ENCODE results near the gene ADAM10. TPM values are rescaled to one million over a fixed set of nuclear protein-coding genes. Genes with fewer than 3 reads are reported as not detected.

The ADAM10 gene
- total and polyA plus RNA-seq, 2 of the 8 experiments (the other 6 are each of a cell fraction or from before 2014, with no cell fraction given): 46.5 to 163 TPM

DNA sequence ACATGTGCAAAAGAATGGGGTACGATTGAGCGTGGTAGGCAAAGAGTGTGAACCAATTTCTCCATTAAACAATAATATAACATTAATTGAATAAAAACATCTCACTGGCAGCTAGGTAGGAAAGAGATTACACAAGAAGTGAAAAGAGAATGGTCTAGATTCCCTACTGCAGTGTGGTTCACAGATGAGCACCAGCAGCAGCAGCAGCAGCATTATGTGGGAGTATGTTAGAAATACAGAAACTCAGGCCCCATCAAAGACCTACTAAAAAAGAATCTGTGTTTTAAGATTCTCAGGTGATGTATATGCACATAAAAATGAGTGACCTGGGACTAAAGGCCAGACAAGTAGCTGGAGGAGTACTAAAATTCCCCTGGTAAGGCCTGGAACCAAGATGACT lies 118.2 kb downstream of the ADAM10 start:
- no peaks in the 10 kb centered on the region for H3K23me2 ChIP-seq (ENCODE audit: low read depth, low read length)
- no peak overlapping the region for H3K18ac ChIP-seq (ENCODE audit: extremely low read depth, low read length)
- no peaks in the 10 kb centered on the region for H3K4me1 ChIP-seq (replicated peaks in 1 of 4; ENCODE audit: control insufficient read depth in 3 of 4, insufficient read depth in 4 of 4, low read length in 3 of 4)
- no peak overlapping the region for H3K4ac ChIP-seq (replicated peaks; ENCODE audit: insufficient read length, low read depth, low read length)
- no peak overlapping the region for H3K23ac ChIP-seq (ENCODE audit: insufficient read length)
- H2BK12ac ChIP-seq (ENCODE audit: low read depth, low read length): no peak overlapping the region
- WGBS, 2 experiments (ENCODE audit: extremely low coverage in 1 of 2, insufficient coverage in 1 of 2, insufficient read length in 1 of 2, insufficient replicate concordance in 2 of 2, low coverage in 1 of 2, low lambda C conversion rate in 2 of 2, missing lambda C conversion rate in 1 of 2): 95% methylated on average over 2 of the region's 2 CpGs; no CpG with 5 or more reads in 1 of the 2 experiments
- H2AK5ac ChIP-seq (ENCODE audit: low read depth, low read length): no peak overlapping the region
- peaks cover 0 to 12% (median 5%) of the 10 kb centered on the region in 4 experiments; a peak in 4 of 8 replicates for H3K36me3 ChIP-seq (ENCODE audit: control insufficient read depth in 2 of 4, insufficient read depth in 4 of 4, low read length in 3 of 4)
- FAIRE-seq: no peak
- no peak overlapping the region for H3K14ac ChIP-seq (ENCODE audit: insufficient read length)
- no peak overlapping the region for H3K56ac ChIP-seq (replicated peaks; ENCODE audit: insufficient read length, low read depth, low read length)
- no peaks in the 10 kb centered on the region for H3K27me3 ChIP-seq (replicated peaks in 1 of 4; ENCODE audit: control insufficient read depth in 3 of 4, extremely low read depth in 1 of 4, insufficient read depth in 3 of 4, low read length in 3 of 4)
- H3K79me2 ChIP-seq (ENCODE audit: control insufficient read depth in 1 of 2, insufficient read depth in 2 of 2, low read length in 2 of 2): no peaks in the 10 kb centered on the region
- ChIA-PET POLR2A (ENCODE audit: partially characterized antibody) (no interaction called here), CTCF (ENCODE audit: partially characterized antibody) (interaction anchor here (0.6 kb wide), 1 partner anchor 9 kb away, joined by 3 read pairs; no protein-coding TSS in a partner anchor)
- no peak overlapping the region for H2BK5ac ChIP-seq (ENCODE audit: low read depth, low read length)
- no peaks in the 10 kb centered on the region for H3K9me3 ChIP-seq (ENCODE audit: insufficient read depth in 2 of 2, low read depth in 1 of 2, low read length in 1 of 2)
- H2BK120ac ChIP-seq (replicated peaks; ENCODE audit: low read depth, low read length): no peak overlapping the region
- no peak for DNase-seq (ENCODE audit: low read depth in 1 of 2, low spot score in 2 of 2)
- H3K4me3 ChIP-seq (ENCODE audit: extremely low read depth in 1 of 4, insufficient read depth in 2 of 4, low read depth in 3 of 4, low read length in 4 of 4): no peak overlapping the region
- no peak overlapping the region for H3K27ac ChIP-seq (ENCODE audit: low read depth, low read length)
- no peak overlapping the region for H4K91ac ChIP-seq (replicated peaks; ENCODE audit: insufficient read length, low read length)
- H2BK20ac ChIP-seq (ENCODE audit: low read length): no peak overlapping the region
- no peaks in the 10 kb centered on the region for H4K20me1 ChIP-seq (replicated peaks in 1 of 2; ENCODE audit: control insufficient read depth in 1 of 2, insufficient read depth in 2 of 2, low read length in 2 of 2)
- no peak overlapping the region for H2BK15ac ChIP-seq (ENCODE audit: low read length)
- H3K79me1 ChIP-seq (ENCODE audit: low read depth, low read length): no peaks in the 10 kb centered on the region
- no peak overlapping the region for H2AFZ ChIP-seq (ENCODE audit: low read length)
- no peak overlapping the region for H4K5ac ChIP-seq (ENCODE audit: insufficient read length, low read depth, low read length)
- H4K8ac ChIP-seq (ENCODE audit: extremely low read depth, insufficient read depth, low read length): no peak overlapping the region
- H3K4me2 ChIP-seq (ENCODE audit: insufficient read depth in 1 of 2, low read depth in 2 of 2, low read length in 2 of 2): no peak overlapping the region
- H3K9ac ChIP-seq (replicated peaks in 1 of 4; ENCODE audit: extremely low read depth in 1 of 4, low read depth in 3 of 4, low read length in 3 of 4): no peak overlapping the region
- no peak for TF ChIP-seq CEBPB (IDR thresholded peaks at IDR 0.05; ENCODE audit: low read depth, low read length)
- no peak for TF ChIP-seq NRF1 (IDR thresholded peaks at IDR 0.05; ENCODE audit: low read depth, low read length)
- no peak for TF ChIP-seq EP300 (IDR thresholded peaks at IDR 0.05; ENCODE audit: borderline replicate concordance in 1 of 2, low read depth in 2 of 2, low read length in 2 of 2)
- TF ChIP-seq RAD21 (IDR thresholded peaks at IDR 0.05 in 1 of 2, conservative IDR thresholded peaks at IDR 0.05 in 1 of 2; ENCODE audit: low read depth in 2 of 2, low read length in 2 of 2): no peak
- no peak for TF ChIP-seq SIX5 (IDR thresholded peaks at IDR 0.05; ENCODE audit: low read depth, low read length)
- no peak for TF ChIP-seq SAP30 (IDR thresholded peaks at IDR 0.05; ENCODE audit: insufficient read depth, insufficient replicate concordance, low read length)

Measured in H1 (cell line).